ENCODE data around the gene ORAI1.
A peak's percentile ranks its signal among the peaks of the same experiment; 100 is the strongest.

ORAI1 gene

DNA sequence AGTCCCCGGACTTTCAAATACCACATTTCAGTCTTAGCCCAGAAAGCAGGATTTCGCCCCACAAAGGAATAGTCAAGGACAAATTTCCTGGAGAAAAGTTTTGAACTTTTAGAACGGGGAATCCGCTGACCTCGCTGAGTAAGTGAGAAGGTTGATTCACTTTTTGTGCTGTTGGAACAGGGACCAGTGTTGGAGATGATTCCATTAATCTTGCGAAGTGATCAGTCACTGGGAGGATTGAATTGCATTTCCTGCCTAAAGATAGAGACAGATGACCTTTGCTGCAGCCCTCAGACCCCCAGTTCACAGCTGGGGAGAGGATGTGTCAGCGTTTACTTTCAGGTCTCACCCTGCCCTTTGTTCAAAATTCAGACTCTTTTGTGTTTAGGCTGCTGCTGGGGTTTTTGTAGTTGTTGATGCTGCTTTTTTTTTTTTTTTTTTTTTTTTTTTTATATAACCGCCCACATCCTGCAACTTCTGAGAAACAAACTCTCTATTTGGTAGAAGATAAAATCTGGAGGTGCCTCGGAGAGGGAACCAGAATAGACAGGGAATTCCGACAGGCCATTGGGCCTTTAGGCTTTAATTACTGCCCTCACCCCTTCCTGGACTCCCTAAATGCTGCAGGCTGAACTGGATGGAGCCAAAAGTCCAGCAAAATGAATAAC, 35.7 kb upstream of the ORAI1 start:
- Mint-ChIP-seq H3K27me3 (no peaks in the 10 kb centered on the region), H3K9me3 (no peaks in the 10 kb centered on the region), H3K4me1 (ENCODE audit: low read depth) (peaks cover 35% of the 10 kb centered on the region), H3K36me3 (ENCODE audit: low read depth) (no peaks in the 10 kb centered on the region), H3K27ac (peak overlapping the region; percentile 97), H3K4me3 (peak overlapping the region; percentile 81)
- DNase-seq, result peak; percentile 69

- H3K36me3 Mint-ChIP-seq (ENCODE audit: low read depth), result no peaks in the 10 kb centered on the region
- H3K4me1 Mint-ChIP-seq (ENCODE audit: low read depth), result peaks cover 34% of the 10 kb centered on the region
- H3K27ac Mint-ChIP-seq, result peak overlapping the region; percentile 69
- no peaks in the 10 kb centered on the region for H3K27me3 Mint-ChIP-seq
- no peaks in the 10 kb centered on the region for H3K9me3 Mint-ChIP-seq
- H3K4me3 Mint-ChIP-seq, result no peak overlapping the region
- DNase-seq, result no peak
These were observed 34.0 kb upstream of the ORAI1 start for GRCh38 chr12:121592320-121592719.

DNA sequence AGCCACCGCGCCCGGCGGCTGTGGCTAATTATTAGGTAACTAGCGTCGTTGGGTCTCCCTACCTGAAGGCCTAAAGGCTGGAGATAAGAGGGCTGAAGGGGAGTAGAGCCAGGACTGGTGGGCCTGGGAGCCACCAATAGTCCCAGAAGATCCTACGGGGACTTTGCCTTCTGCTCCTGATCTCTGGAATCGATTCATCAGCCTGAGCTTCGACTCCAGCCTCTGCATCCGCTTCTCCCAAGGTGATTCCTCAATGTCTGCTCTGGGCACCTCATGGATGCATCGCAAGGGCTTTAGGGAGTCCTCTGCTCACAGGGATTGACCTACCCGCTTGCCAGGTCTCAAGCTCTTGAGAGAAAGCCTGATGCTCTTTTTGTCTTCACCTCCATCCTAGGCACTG, 30.8 kb upstream of the ORAI1 start:
- Mint-ChIP-seq H3K27ac (no peak overlapping the region), H3K9me3 (no peaks in the 10 kb centered on the region), H3K27me3 (no peaks in the 10 kb centered on the region), H3K4me1 (ENCODE audit: low read depth) (peaks cover 24% of the 10 kb centered on the region), H3K4me3 (no peak overlapping the region), H3K36me3 (ENCODE audit: low read depth) (no peaks in the 10 kb centered on the region)
- no peak for DNase-seq

- Mint-ChIP-seq H3K36me3 (ENCODE audit: low read depth) (no peaks in the 10 kb centered on the region), H3K9me3 (no peaks in the 10 kb centered on the region), H3K27me3 (no peaks in the 10 kb centered on the region), H3K27ac (no peak overlapping the region), H3K4me3 (no peak overlapping the region), H3K4me1 (ENCODE audit: low read depth) (peaks cover 15% of the 10 kb centered on the region)
- no peak for DNase-seq
These were observed 29.8 kb upstream of the ORAI1 start for GRCh38 chr12:121596526-121596925.

- Mint-ChIP-seq H3K27ac (no peak overlapping the region), H3K4me3 (no peak overlapping the region), H3K36me3 (ENCODE audit: low read depth) (no peaks in the 10 kb centered on the region), H3K4me1 (ENCODE audit: low read depth) (peaks cover 2% of the 10 kb centered on the region), H3K9me3 (no peaks in the 10 kb centered on the region), H3K27me3 (no peaks in the 10 kb centered on the region)
- no peak for DNase-seq
These were observed 25.5 kb upstream of the ORAI1 start for GRCh38 chr12:121600702-121601336.

DNA sequence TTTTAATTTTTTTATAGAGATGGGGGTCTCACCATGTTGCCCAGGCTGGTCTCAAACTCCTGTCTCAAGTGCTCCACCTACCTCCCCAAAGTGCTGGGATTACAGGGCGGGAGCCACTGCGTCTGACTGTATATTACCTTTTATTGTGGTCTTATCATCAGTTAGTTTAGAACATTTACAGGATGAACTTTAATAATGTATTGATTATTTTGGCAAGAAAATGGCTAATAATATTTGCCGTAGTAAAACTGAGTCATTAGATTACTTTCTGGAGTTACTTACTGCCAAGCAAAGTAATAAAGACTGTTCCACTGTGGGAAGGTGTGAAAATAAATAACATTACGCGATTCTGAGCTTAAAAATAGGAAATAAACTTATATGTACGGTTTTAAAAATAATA, 23.6 kb upstream of the ORAI1 start:
- no peaks in the 10 kb centered on the region for H3K27me3 Mint-ChIP-seq
- peaks cover 2% of the 10 kb centered on the region for H3K4me1 Mint-ChIP-seq (ENCODE audit: low read depth)
- no peak for DNase-seq
- no peaks in the 10 kb centered on the region for H3K36me3 Mint-ChIP-seq (ENCODE audit: low read depth)
- H3K4me3 Mint-ChIP-seq, result no peak overlapping the region
- no peaks in the 10 kb centered on the region for H3K9me3 Mint-ChIP-seq
- H3K27ac Mint-ChIP-seq, result no peak overlapping the region

DNA sequence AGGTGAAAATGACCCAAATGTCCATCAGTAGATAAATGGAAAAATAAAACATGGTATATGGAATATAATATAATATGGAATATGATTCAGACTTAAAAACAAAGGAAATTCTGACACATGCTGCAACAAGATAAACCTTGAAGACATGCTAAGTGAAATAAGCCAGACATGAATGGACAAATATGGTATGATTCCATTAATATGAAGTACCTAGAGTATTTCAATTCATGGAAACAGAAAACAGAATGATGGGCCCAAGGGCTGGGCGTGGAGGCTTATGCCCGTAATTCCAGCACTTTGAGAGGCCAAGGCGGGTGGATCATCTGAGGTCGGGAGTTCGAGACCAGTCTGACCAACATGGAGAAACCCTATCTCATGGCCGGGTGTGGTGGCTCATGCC, 22.7 kb upstream of the ORAI1 start:
- DNase-seq, result no peak
- no peak overlapping the region for H3K27ac Mint-ChIP-seq
- H3K4me1 Mint-ChIP-seq (ENCODE audit: low read depth), result peaks cover 2% of the 10 kb centered on the region
- H3K36me3 Mint-ChIP-seq (ENCODE audit: low read depth), result no peaks in the 10 kb centered on the region
- no peaks in the 10 kb centered on the region for H3K9me3 Mint-ChIP-seq
- H3K27me3 Mint-ChIP-seq, result no peaks in the 10 kb centered on the region
- no peak overlapping the region for H3K4me3 Mint-ChIP-seq

DNA sequence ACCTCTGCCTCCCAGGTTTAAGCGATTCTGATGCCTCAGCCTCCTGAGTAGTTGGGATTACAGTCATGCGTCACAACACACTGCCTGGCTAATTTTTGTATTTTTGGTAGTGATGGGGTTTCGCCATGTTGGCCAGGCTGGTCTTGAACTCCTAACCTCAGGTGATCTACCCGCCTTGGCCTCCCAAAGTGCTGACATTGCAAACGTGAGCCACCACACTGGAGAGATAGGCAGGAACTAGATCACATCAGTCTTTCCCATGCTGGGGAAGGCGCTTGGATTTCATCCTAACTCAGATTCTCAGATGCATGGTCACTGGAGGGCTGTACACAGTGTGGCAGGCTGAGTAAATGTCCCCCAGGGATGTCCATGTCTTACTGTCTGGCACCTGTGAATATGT, 18.0 kb upstream of the ORAI1 start:
- H3K4me1 Mint-ChIP-seq (ENCODE audit: low read depth), result peaks cover 2% of the 10 kb centered on the region

GRCh38 chr12:121610239-121611149, 15.8 kb upstream of the ORAI1 start:
- no peak for DNase-seq
- Mint-ChIP-seq H3K4me3 (no peak overlapping the region), H3K27me3 (no peaks in the 10 kb centered on the region), H3K27ac (no peak overlapping the region), H3K4me1 (ENCODE audit: low read depth) (peaks cover 3% of the 10 kb centered on the region), H3K36me3 (ENCODE audit: low read depth) (no peaks in the 10 kb centered on the region), H3K9me3 (no peaks in the 10 kb centered on the region)

More for the DNA sequence above, 18.0 kb upstream of the ORAI1 start:
- no peak for DNase-seq
- H3K27me3 Mint-ChIP-seq, result no peaks in the 10 kb centered on the region
- H3K4me3 Mint-ChIP-seq, result no peak overlapping the region
- H3K9me3 Mint-ChIP-seq, result no peaks in the 10 kb centered on the region
- no peaks in the 10 kb centered on the region for H3K36me3 Mint-ChIP-seq (ENCODE audit: low read depth)
- H3K27ac Mint-ChIP-seq, result no peak overlapping the region

- Mint-ChIP-seq H3K9me3 (no peaks in the 10 kb centered on the region), H3K27ac (no peak overlapping the region), H3K4me1 (ENCODE audit: low read depth) (peaks cover 4% of the 10 kb centered on the region), H3K27me3 (no peaks in the 10 kb centered on the region), H3K36me3 (ENCODE audit: low read depth) (no peaks in the 10 kb centered on the region), H3K4me3 (no peak overlapping the region)
- DNase-seq, result peak; percentile 54
These were observed 15.0 kb upstream of the ORAI1 start for GRCh38 chr12:121611306-121611705.

DNA sequence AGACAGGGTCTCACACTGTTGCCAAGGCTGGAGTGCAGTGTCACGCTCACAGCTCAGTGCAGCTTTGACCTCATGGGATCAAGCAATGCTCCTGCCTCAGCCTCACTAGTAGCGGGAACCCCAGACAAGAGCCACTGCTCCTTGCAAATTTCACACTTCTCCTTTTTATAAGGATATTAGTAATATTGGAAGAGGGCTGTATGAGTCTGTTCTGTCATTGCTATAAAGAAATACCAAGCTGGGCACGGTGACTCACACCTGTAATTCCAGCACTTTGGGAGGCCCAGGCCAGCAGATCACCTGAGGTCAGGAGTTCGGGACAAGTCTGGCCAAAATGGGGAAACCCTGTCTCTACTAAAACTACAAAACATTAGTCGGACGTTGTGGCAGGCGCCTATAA, 12.9 kb upstream of the ORAI1 start:
- H3K4me1 Mint-ChIP-seq (ENCODE audit: low read depth), result peaks cover 4% of the 10 kb centered on the region
- H3K4me3 Mint-ChIP-seq, result no peak overlapping the region
- H3K9me3 Mint-ChIP-seq, result no peaks in the 10 kb centered on the region
- H3K27me3 Mint-ChIP-seq, result no peaks in the 10 kb centered on the region
- H3K36me3 Mint-ChIP-seq (ENCODE audit: low read depth), result peaks cover under 1% of the 10 kb centered on the region
- no peak overlapping the region for H3K27ac Mint-ChIP-seq
- no peak for DNase-seq

GRCh38 chr12:121614872-121615467, 11.4 kb upstream of the ORAI1 start:
- Mint-ChIP-seq H3K27ac (no peak overlapping the region), H3K27me3 (no peaks in the 10 kb centered on the region), H3K36me3 (ENCODE audit: low read depth) (peaks cover 4% of the 10 kb centered on the region), H3K4me1 (ENCODE audit: low read depth) (peaks cover 4% of the 10 kb centered on the region), H3K4me3 (no peak overlapping the region), H3K9me3 (no peaks in the 10 kb centered on the region)
- DNase-seq, result no peak

DNA sequence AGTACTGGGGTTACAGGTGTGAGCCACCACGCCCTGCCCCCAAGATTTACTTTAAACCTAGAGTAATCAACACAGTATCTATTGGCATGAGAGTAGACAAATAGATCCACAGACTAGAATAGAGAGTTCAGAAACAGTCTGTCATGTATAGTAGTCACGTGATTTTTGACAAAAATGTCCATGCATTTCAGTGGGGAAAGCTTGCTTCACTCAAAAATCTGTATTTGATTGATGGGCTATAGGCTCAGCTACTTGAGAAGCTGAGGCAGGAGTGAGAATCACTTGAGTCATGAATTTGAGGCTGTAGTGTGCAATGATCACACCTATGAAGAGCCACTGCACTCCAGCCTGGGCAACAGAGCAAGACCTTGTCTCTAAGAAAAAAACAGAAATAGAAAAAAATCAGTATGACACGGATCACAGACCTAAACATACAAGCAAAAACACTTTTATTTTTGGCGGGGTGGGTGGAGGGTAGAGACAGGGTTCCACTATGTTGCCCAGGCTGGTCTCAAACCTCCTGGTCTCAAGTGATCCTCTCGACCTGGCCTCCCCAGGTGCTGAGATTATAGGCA, 7.6 kb upstream of the ORAI1 start:
- Mint-ChIP-seq H3K27me3 (no peaks in the 10 kb centered on the region), H3K4me1 (ENCODE audit: low read depth) (peaks cover 7% of the 10 kb centered on the region), H3K36me3 (ENCODE audit: low read depth) (peaks cover 7% of the 10 kb centered on the region), H3K27ac (peak overlapping the region; percentile 29), H3K9me3 (no peaks in the 10 kb centered on the region), H3K4me3 (no peak overlapping the region)
- DNase-seq, result no peak

DNA sequence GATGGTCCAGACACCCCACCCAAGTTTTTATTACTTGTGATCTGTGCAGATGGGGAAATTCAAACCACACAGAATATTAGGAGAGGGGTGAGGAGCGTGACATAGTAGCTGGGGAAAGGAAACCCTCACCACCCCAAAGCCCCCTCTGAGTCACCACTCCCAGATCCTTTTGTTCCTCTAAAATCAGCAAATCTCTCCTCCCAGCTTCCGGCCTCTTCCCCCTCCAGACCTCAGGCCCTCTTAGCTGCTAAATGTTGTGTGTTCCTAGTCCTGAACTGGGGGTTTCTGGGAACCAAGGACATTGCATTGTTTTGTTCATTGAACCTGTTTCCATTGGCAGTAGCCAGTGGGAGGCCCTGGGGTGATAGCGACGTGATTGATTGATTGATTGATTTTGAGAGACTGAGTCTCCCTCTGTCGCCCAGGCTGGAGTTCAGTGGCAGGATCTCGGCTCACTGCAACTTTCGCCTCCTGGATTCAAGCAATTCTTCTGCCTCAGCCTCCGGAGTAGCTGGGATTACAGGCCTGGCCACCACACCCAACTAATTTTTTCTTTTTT, 5.9 kb upstream of the ORAI1 start:
- H3K4me1 Mint-ChIP-seq (ENCODE audit: low read depth), result peaks cover 10% of the 10 kb centered on the region
- H3K27ac Mint-ChIP-seq, result no peak overlapping the region
- H3K27me3 Mint-ChIP-seq, result no peaks in the 10 kb centered on the region
- peaks cover 7% of the 10 kb centered on the region for H3K36me3 Mint-ChIP-seq (ENCODE audit: low read depth)
- no peak for DNase-seq
- no peaks in the 10 kb centered on the region for H3K9me3 Mint-ChIP-seq
- H3K4me3 Mint-ChIP-seq, result no peak overlapping the region
